HG03060 (cell line): ENCODE data around the gene ACACA.

ENCODE experiments used
- ATAC-seq: cut with Tn5 transposase; IDR thresholded peaks from one replicate; pipeline ENCODE4 v1.9.1; 2021; ENCODE audit warnings: low read depth, moderate number of reproducible peaks; ENCODE audit not compliant: unreplicated experiment

The ACACA gene

DNA sequence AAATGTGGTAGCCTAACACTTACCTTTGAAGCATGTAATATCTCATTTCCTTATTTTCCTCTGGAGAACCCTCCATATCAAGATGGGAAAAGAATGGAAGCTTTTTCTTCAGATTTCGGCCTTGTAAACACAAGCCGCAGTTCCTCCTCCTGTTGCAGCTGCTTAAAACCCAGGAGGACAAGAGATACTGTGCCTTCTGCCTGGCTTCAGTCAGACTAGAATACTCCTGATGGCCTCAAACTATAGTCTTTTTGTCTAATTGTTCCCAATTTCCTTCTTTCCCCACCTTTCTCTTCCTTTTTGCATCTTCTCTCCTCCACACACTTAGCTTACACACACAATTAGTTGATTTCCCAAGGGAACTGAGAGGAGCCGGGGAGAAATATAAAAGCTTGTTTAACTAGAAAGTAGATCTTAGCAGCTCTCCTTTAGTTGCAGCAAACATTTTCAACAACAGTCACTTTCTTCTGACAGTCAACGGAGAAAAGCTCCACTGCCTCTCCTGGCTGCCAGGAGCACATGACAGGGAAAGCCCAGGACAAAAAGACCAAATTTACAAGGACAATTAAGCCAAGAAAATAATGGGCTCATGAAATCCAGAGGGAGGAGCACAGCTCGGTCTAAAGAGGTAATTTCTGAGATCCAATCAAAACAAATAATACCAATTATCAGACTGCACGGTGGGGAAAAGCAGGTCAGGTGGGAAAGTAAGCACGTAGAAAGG lies 107.2 kb downstream of the ACACA start:
- ATAC-seq, result no peak

DNA sequence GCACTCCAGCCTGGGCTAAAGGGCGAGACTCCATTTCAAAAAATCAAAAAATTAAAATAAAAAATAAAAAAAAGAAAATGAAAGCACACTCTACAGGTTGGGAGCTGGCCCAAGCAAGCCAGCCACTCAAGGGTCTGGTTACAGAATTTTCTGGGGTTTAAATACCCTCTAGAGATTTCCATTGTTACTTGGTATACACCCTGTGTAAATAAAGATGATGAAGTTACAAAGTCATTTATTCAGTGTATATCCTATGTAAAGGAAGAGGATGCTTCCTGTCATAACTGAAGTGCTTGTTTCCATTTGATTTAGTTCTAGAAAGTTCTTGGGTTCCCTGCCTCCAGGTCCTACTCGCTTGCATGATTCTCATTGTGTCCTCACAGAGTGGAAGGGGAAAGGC lies 110.7 kb downstream of the ACACA start:
- no peak for ATAC-seq

GRCh38 chr17:37294888-37295287 lies 111.7 kb downstream of the ACACA start:
- no peak for ATAC-seq

DNA sequence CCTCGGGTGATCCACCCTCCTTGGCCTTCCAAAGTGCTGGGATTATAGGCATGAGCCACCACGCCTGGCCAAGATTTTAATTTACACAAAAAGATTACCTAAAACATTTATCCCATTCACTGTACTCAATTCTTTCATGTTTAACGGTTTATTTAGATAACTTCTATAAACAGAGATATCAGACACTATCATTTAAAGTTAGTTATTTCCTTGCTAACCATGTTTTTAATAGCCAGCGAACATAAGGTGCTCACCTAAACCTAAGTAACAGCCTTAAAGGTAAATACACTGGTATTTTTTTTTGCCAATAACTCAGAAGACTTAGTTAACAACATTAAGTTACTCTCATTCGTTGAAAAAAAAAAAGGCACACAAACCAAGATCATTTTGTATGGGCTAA lies 112.9 kb downstream of the ACACA start:
- ATAC-seq, result no peak

DNA sequence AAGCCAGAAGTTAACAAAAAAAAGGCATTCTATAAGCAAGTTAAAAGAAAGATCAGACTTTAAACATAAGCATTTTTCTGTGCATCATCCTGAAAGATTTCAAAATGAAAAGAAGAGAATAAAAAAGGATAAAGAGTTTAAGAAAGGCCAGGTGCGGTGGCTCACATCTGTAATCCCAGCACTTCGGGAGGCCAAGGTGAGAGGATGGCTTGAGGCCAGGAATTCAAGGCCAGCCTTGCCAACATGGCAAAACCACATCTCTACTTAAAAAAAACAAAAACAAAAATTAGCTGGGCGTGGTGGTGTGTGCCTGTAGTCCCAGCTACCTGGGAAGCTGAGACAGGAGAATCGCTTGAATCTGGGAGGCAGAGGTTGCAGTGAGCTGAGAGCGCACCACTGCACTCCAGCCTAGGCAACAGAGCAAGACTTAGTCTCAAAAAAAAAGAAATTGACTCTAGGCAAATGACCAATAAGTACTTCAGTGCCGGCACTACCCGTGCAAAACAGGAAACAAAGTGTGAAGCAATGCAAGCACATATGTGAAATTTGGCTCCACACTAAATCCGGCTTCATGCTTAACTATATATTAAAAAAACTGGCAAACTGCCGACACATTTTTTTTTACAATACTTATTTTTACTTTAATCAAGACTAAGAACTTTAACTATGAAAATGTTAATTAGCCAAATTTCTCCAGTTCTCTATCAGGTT lies 114.1 kb downstream of the ACACA start:
- no peak for ATAC-seq

DNA sequence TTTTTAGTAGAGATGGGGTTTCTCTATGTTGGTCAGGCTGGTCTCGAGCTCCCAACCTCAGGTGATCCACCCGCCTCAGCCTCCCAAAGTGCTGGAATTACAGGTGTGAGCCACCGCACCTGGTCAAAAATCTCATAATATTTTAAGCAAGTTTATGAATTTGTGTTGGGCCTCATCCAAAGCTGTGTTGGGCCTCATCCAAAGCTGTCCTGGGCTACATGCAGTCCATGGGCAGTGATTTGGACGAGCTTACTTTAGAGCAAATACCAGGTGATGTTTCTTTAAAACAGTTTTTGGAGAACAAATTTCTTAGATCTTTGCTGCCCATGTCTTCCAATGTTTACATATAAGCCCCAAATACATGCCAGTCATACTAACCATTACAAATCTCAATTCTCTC lies 115.3 kb downstream of the ACACA start:
- ATAC-seq, result no peak

GRCh38 chr17:37286430-37286829 lies 120.2 kb downstream of the ACACA start:
- no peak for ATAC-seq

DNA sequence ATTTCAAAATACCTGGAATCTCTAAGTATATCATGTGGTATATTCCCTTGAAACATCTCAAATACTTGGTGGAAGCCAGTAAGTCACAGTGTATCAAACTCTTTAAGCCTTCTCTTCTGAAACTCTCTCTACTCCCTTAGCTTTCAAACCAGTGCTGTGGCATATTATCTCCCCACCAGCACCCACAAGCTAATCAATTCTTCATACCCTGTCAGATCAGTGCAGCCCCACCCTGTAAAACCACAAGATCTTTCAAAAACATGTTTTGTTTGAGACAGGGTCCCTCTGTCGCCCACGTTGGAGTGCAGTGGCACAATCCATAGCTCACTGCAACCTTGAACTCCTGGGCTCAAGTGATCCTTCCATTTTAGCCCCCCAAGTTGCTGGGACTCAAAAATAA lies 122.4 kb downstream of the ACACA start:
- ATAC-seq, result no peak

DNA sequence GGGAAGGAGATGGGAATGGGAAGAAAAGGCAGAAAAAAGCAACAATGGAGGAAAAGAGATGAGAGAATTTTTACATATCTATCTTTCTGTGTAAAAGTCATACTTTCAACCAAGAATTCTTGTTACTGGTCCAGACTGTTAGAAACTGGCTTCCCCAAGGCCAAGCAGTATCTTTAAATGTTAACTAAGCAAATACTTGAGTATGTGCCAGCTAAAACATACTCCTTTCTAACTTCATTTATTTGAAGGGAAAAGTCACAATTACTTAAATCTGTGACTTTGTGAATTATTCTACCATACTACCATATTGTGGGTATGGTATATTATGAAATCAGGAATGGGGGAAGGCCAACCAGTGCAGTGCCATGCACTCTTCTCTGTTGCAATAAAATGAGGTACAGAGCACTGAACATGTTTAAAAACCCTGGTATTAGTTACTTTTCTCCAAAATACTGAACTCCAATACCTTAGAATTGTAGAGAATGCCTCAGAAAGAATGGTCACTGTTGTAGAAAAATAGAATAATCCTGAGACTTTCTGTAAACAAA lies 123.1 kb downstream of the ACACA start:
- ATAC-seq, result no peak

- ATAC-seq, result no peak
These were observed 125.8 kb downstream of the ACACA start for GRCh38 chr17:37280841-37281240.

GRCh38 chr17:37278247-37278894 lies 128.3 kb downstream of the ACACA start:
- no peak for ATAC-seq

- ATAC-seq, result no peak
These were observed 130.2 kb downstream of the ACACA start for GRCh38 chr17:37276475-37276874.

GRCh38 chr17:37274461-37274860 lies 132.2 kb downstream of the ACACA start:
- ATAC-seq, result no peak

DNA sequence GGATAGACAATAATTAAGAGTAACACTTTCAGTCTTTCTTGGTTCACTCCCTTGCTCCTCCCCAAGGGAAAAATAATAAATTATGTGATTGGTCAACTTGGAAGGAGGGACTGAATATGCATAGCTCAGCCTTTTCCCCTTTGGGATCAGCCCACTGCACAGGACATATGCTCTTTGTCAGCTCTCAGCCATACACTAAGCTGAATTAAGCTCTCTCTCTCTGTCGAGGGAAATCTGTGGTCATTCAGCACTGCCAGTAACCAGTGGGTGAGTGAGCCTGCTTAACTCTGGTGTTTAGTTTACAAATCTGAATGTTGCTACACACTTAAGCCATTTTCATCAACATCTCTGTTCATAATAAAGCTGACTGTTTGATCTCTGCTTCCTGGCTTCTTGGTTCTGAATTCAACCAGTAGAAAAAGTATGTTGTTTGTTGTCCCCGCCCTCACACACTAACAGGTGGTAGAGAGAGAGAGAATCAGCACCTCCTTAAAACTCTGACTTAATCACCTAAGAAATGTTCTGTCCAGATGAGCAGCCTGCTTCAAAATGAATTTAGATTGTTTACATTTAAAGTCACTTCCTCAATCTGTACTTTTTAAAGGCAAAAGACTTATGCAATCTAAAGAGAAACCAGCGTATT lies 133.1 kb downstream of the ACACA start:
- ATAC-seq, result no peak

DNA sequence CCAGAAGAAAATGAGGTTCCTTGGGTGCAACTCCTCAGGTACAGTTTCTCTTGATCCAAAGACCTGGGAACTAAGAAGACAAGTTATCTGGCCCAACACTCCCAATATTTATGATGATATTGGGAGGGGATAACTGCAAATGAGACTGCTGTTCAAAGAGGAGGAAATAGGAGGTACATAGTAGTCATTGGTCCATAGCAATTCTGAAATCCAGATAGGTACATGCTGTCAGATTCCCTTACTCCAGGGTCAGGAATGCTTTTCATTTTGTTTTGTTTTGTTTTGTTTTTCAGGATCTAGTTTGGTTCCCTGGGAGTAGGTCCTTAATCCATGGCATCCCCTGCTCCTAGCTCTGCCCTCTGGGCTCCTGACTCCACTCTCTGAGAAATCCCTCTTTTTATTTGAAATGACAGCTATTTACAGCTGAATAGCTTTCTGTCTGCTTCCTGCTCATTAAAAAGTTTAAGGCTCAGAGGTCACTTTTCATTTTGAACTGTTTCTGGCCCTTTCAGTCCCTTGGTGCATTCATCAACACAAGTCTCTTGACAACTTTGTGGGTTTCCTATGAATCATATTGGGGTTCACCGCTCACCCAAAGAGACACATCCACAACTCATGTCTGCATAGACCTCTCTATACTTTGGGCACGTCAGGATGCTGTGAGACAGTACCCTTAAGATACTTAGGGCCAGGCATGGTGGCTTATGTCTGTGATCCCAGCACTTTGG lies 141.0 kb downstream of the ACACA start:
- ATAC-seq, result no peak

- no peak for ATAC-seq
These were observed 145.3 kb downstream of the ACACA start for GRCh38 chr17:37261286-37261685.

- ATAC-seq, result no peak
These were observed 147.5 kb downstream of the ACACA start for GRCh38 chr17:37259030-37259735.

DNA sequence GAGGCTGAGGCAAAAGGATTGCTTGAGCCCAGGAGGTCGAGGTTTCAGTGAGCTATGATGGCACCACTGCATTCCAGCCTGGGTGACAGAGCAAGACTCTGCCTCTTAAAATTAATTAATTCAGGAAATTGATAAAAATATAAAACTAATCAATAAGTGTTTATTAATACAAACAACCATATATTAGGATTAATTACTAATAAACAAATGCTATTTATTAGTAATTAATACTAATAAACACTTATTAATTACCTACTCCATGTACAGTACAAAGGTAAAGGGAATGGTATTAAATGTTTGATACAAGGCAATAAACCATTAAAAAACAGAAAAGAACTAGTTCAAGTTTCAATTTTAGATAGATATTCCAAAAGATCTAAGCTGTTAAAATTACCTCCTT lies 150.0 kb downstream of the ACACA start:
- ATAC-seq, result no peak

DNA sequence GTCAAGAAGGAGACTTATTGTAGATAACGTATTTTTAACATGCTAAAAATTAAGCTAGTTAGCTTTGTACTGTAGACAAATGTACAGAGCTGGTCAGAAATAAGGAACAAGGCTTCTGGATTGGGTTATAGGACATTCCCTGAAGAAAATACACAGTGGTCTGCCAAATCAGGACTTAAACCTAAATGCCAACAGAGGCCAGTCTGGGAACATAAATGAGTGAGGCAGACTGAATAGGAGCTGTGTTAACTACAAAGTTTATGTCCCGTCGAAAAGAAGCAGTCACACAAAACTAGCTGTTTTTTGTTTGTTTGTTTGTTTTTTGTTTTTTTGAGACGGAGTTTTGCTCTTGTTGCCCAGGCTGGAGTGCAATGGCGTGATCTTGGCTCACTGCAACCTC lies 151.2 kb downstream of the ACACA start:
- no peak for ATAC-seq

DNA sequence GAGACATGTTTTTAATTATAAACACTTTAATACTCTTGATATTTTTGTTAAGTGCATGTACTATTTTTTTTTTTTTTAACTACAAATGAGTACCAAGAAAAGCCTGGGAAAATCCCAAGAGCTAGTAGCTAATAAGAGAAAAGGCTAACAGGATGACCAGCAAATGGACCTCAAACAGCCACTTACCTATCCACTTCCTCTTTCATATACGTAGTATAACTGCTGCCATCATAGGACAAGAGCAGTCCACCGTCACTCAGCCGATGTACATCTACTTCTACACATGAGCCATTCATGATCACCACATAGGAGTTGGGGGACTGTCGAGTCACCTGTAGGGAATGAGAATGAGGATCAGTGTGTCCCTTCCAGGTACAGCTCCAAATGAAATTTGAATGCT lies 158.8 kb downstream of the ACACA start:
- no peak for ATAC-seq
